Naive thymus-derived CD8-positive, alpha-beta T cell (primary cell): ENCODE results near the gene GGA2. TPM values are rescaled to one million over a fixed set of nuclear protein-coding genes. Genes with fewer than 3 reads are reported as not detected.

Source experiments
- ATAC-seq, 2 donors: fragments of 150-1000 bp; cut with Tn5 transposase in 1 of 2; sonication (Bioruptor Pico), chemical (Tn5 transposase) in 1 of 2; 1 replicate in 1 of 2; 2 replicates in 1 of 2; pipeline ENCODE4 v1.10.0; 2021; ENCODE audit warnings: mild to moderate bottlenecking in 2 of 2, moderate library complexity in 2 of 2
- POLR2A ChIA-PET: fragments of 350-600 bp; sonication (Branson Sonifier 250); formaldehyde crosslinking; loops from one replicate; lab custom pipeline; 2021; ENCODE audit warnings: antibody characterized with exemption; lab: Charles Lee
- DNase-seq, 10 donors: peaks; one replicate each; pipeline versions ENCODE4 v3.0.0 to v3.0.0-alpha.2; 2020 to 2022
- H3K27ac Mint-ChIP-seq, 10 donors: one replicate each; pipeline ENCODE4 v1.8.0; 2020 to 2022; ENCODE audit warnings: mild to moderate bottlenecking in 10 of 10, mixed read lengths in 10 of 10, moderate library complexity in 4 of 10, inconsistent platforms in 1 of 10
- H3K27me3 Mint-ChIP-seq, 5 donors: one replicate each; pipeline ENCODE4 v1.8.0; 2021 to 2022; ENCODE audit warnings: mixed read lengths in 5 of 5
- H3K36me3 Mint-ChIP-seq, 3 donors: one replicate each; pipeline ENCODE4 v1.8.0; 2020 to 2022; ENCODE audit warnings: mixed read lengths in 3 of 3, mild to moderate bottlenecking in 2 of 3, inconsistent platforms in 1 of 3
- H3K4me1 Mint-ChIP-seq, 4 donors: one replicate each; pipeline ENCODE4 v1.8.0; 2021 to 2022; ENCODE audit warnings: mixed read lengths in 4 of 4
- H3K4me3 Mint-ChIP-seq, 10 donors: one replicate each; pipeline ENCODE4 v1.8.0; 2020 to 2022; ENCODE audit warnings: mild to moderate bottlenecking in 10 of 10, mixed read lengths in 10 of 10, moderate library complexity in 6 of 10, inconsistent platforms in 1 of 10
- H3K9me3 Mint-ChIP-seq, 9 donors: one replicate each; pipeline ENCODE4 v1.8.0; 2020 to 2022; ENCODE audit warnings: mixed read lengths in 9 of 9, mild to moderate bottlenecking in 3 of 9, inconsistent platforms in 1 of 9, moderate library complexity in 1 of 9
- polyA plus RNA-seq, 3 donors: library from polyadenylated mRNA; unstranded; fragments of 300-500 nt; fragmentation: Illumina TruSeq; gene quantifications; one replicate each; pipeline ENCODE4 v1.2.3, GENCODE V29; 2021
- total RNA-seq, 8 experiments: library from RNA in 2 of 8; stranded (reverse) in 2 of 8; gene quantifications; one replicate each; pipeline ENCODE4 v1.2.3 and lab custom pipeline; 2021 to 2026

Gene GGA2
- total and polyA plus RNA-seq, 5 experiments from 2014 or later = 37.7 to 94.6 (median 56.7) TPM

DNA sequence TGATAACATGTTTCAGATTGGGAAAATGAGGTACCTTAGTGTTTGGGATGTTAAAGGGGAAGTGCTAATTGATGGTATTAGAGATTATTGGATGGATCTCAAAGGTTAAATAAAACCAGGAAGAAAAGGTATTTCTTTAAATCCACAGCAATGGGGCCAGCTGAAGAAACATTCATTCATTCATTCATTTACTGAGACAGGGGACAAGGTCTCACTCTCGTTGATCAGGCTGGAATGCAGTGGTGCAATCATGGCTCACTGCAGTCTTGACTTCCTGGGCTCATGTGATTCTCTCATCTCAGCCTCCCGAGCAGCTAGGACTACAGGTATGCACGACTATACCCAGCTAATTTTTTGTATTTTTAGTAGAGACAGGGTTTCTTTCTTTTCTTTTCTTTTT is 27.1 kb upstream of the GGA2 start:
- POLR2A ChIA-PET = no interaction called here
- Mint-ChIP-seq H3K4me3 (no peak overlapping the region), H3K27me3 (no peaks in the 10 kb centered on the region), H3K4me1 (no peaks in the 10 kb centered on the region), H3K27ac (no peak overlapping the region), H3K36me3 (peaks cover 0 to 84% (median 15%) of the 10 kb centered on the region in 3 donors), H3K9me3 (no peaks in the 10 kb centered on the region)
- ATAC-seq (no peak), DNase-seq (no peak)

- Mint-ChIP-seq H3K36me3 (peaks cover 0 to 83% (median 19%) of the 10 kb centered on the region in 3 donors), H3K4me3 (no peak overlapping the region), H3K27me3 (no peaks in the 10 kb centered on the region), H3K9me3 (no peaks in the 10 kb centered on the region), H3K27ac (no peak overlapping the region), H3K4me1 (no peaks in the 10 kb centered on the region)
- POLR2A ChIA-PET = no interaction called here
- ATAC-seq (no peak), DNase-seq (no peak)
Measured at GRCh38 chr16:23535901-23536300, 25.6 kb upstream of the GGA2 start.

DNA sequence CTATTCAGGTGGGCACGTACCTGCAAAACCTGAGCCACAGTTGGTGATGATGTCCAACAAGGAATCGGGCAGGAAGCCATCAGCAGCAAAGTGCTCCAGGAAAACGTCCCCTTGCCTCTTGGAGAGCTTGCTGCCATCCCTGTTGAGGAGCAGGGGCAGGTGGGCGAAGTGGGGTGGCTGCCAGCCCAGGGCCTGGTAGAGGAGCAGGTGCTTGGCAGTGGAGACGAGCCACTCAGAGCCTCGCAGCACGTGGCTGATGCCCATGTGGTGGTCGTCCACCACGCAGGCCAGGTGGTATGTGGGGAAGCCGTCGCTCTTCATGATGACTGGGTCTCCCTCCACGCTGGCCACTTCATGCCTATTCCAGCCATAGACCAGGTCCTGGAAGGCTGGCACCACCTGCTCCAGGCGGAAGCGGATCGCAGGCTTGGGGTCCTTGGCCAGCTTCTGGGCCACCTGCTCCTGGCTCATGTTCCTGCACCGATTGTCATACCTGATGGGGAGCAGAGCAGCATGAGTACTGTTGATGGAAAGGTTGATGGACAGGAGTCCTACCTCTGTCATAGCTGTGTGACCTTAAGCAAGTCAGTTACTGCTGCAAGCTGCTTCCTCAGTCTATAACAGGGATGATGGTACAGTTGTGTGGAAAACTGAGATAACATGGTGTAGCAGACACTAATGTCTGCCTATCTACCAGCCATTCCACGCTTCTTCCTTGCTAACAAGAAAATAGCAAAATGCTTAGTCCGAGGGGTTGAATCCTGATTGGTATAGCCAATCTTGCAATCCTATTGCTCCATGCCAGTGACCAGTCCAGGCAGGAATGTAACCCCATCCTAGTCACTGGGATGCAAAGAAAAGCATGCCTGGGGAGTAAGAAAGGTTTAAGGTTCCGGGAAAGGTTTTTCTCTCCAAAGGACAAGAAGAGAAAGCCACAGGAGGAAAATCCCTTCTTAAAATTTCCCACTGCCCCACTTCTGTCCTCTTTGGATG is 24.9 kb upstream of the GGA2 start:
- POLR2A ChIA-PET = no interaction called here
- Mint-ChIP-seq H3K9me3 (no peaks in the 10 kb centered on the region), H3K36me3 (peaks cover 0 to 83% (median 19%) of the 10 kb centered on the region in 3 donors), H3K27ac (no peak overlapping the region), H3K4me1 (no peaks in the 10 kb centered on the region), H3K27me3 (no peaks in the 10 kb centered on the region), H3K4me3 (no peak overlapping the region)
- DNase-seq = no peak
- ATAC-seq = no peak

- ATAC-seq (no peak), DNase-seq (no peak)
- POLR2A ChIA-PET = no interaction called here
- Mint-ChIP-seq H3K36me3 (peaks cover 0 to 83% (median 21%) of the 10 kb centered on the region in 3 donors), H3K4me1 (no peaks in the 10 kb centered on the region), H3K4me3 (no peak overlapping the region), H3K9me3 (no peaks in the 10 kb centered on the region), H3K27ac (peak overlapping the region in 1 of 10 donors; percentile 43), H3K27me3 (no peaks in the 10 kb centered on the region)
Measured at GRCh38 chr16:23532448-23532847, 22.2 kb upstream of the GGA2 start.

DNA sequence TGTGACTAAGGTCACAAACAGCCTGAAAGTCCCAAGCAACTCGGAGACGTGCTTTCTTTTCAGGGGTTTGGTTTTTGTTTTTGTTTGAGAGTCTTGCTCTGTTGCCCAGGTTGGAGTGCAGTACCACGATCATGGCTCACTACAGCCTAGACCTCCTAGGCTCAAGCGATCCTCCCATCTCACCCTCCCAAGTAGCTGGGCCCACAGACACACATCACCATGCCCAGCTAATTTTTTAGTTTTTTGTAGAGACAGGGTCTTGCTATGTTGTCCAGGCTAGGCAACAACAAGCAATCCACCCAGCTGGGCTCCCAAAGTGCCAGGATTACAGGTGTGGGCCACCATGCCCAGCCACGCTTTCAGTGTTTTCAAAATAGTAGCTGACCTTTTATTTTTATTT is 19.8 kb upstream of the GGA2 start:
- DNase-seq (no peak), ATAC-seq (no peak)
- Mint-ChIP-seq H3K9me3 (no peaks in the 10 kb centered on the region), H3K27ac (no peak overlapping the region), H3K4me1 (peaks cover 0 to 3% (median 0%) of the 10 kb centered on the region in 4 donors), H3K36me3 (peaks cover 0 to 89% (median 30%) of the 10 kb centered on the region in 3 donors), H3K27me3 (no peaks in the 10 kb centered on the region), H3K4me3 (no peak overlapping the region)
- POLR2A ChIA-PET = interaction anchor here (0.6 kb wide), 1 partner anchor 46 kb away, joined by 3 read pairs; no protein-coding TSS in a partner anchor

- no peak for DNase-seq
- ATAC-seq = no peak
- Mint-ChIP-seq H3K4me3 (no peak overlapping the region), H3K36me3 (peaks cover 0 to 91% (median 26%) of the 10 kb centered on the region in 3 donors), H3K27me3 (no peaks in the 10 kb centered on the region), H3K4me1 (peaks cover 0 to 3% (median 0%) of the 10 kb centered on the region in 4 donors), H3K9me3 (no peaks in the 10 kb centered on the region), H3K27ac (no peak overlapping the region)
- POLR2A ChIA-PET = no interaction called here
Measured at GRCh38 chr16:23528644-23529310, 18.5 kb upstream of the GGA2 start.

- ATAC-seq (no peak), DNase-seq (no peak)
- Mint-ChIP-seq H3K27ac (no peak overlapping the region), H3K27me3 (no peaks in the 10 kb centered on the region), H3K9me3 (no peaks in the 10 kb centered on the region), H3K4me3 (no peak overlapping the region), H3K4me1 (peaks cover 0 to 3% (median 0%) of the 10 kb centered on the region in 4 donors), H3K36me3 (peaks cover 5 to 91% (median 30%) of the 10 kb centered on the region in 3 donors)
- POLR2A ChIA-PET = no interaction called here
Measured at GRCh38 chr16:23527961-23528643, 17.8 kb upstream of the GGA2 start.

GRCh38 chr16:23524886-23525285 is 14.6 kb upstream of the GGA2 start:
- Mint-ChIP-seq H3K27me3 (no peaks in the 10 kb centered on the region), H3K27ac (no peak overlapping the region), H3K36me3 (peaks cover 5 to 88% (median 30%) of the 10 kb centered on the region in 3 donors), H3K9me3 (no peaks in the 10 kb centered on the region), H3K4me1 (peaks cover 0 to 16% (median 1%) of the 10 kb centered on the region in 4 donors), H3K4me3 (no peak overlapping the region)
- ATAC-seq (no peak), DNase-seq (no peak)
- POLR2A ChIA-PET = no interaction called here

DNA sequence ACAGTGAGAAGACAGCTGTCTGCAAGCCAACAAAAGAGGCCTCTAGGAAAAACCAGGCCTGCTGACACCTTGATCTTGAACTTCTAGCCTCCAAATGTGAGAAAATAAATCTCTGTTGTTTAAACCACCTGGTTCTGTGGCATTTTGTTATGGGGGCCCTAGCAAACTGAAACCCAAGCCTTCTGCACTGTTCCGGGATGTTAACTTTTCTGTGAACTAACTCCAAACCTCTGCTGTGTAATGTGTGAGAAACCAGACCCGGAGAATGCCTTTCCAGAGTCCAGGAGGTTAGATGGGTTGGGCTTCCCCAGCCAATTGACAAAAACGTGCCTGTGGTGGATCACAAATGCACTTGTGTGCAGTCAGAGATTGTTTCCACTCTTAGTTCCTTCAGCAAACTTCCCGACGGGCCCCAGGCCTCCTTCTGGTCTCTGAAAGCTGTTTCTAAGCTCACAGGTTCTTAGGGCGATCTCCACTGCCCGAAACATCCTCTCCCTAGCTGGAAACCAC is 13.6 kb upstream of the GGA2 start:
- no peak for DNase-seq
- Mint-ChIP-seq H3K27ac (no peak overlapping the region), H3K27me3 (no peaks in the 10 kb centered on the region), H3K9me3 (no peaks in the 10 kb centered on the region), H3K36me3 (peaks cover 5 to 87% (median 34%) of the 10 kb centered on the region in 3 donors), H3K4me1 (peaks cover 0 to 24% (median 1%) of the 10 kb centered on the region in 4 donors), H3K4me3 (no peak overlapping the region)
- ATAC-seq = no peak
- POLR2A ChIA-PET = interaction anchor here (0.7 kb wide), 3 partner anchors 9 to 1925 kb away, joined by 3 to 5 read pairs (median 3); no protein-coding TSS in a partner anchor

- no peaks in the 10 kb centered on the region for H3K27me3 Mint-ChIP-seq
- H3K4me1 Mint-ChIP-seq = peaks cover 0 to 28% (median 1%) of the 10 kb centered on the region in 4 donors
- H3K36me3 Mint-ChIP-seq = peaks cover 5 to 81% (median 30%) of the 10 kb centered on the region in 3 donors
- ATAC-seq (no peak), DNase-seq (no peak)
- no peak overlapping the region for H3K4me3 Mint-ChIP-seq
- no peak overlapping the region for H3K27ac Mint-ChIP-seq
- POLR2A ChIA-PET = no interaction called here
- no peaks in the 10 kb centered on the region for H3K9me3 Mint-ChIP-seq
Measured at GRCh38 chr16:23523321-23523720, 13.0 kb upstream of the GGA2 start.

GRCh38 chr16:23521965-23522364 is 11.7 kb upstream of the GGA2 start:
- no peaks in the 10 kb centered on the region for H3K27me3 Mint-ChIP-seq
- H3K4me1 Mint-ChIP-seq = peaks cover 0 to 36% (median 2%) of the 10 kb centered on the region in 4 donors
- no peaks in the 10 kb centered on the region for H3K9me3 Mint-ChIP-seq
- no peak for ATAC-seq
- H3K36me3 Mint-ChIP-seq = peaks cover 5 to 67% (median 27%) of the 10 kb centered on the region in 3 donors
- DNase-seq = no peak
- H3K27ac Mint-ChIP-seq = no peak overlapping the region
- POLR2A ChIA-PET = no interaction called here
- no peak overlapping the region for H3K4me3 Mint-ChIP-seq

GRCh38 chr16:23521037-23521743 is 10.9 kb upstream of the GGA2 start:
- peaks cover 6 to 44% (median 8%) of the 10 kb centered on the region in 4 donors for H3K4me1 Mint-ChIP-seq
- no peak overlapping the region for H3K4me3 Mint-ChIP-seq
- H3K27me3 Mint-ChIP-seq = no peaks in the 10 kb centered on the region
- no peak for DNase-seq
- no peak for ATAC-seq
- H3K27ac Mint-ChIP-seq = no peak overlapping the region
- POLR2A ChIA-PET = interaction anchor here (1.3 kb wide), 1 partner anchor 12 kb away, joined by 4 read pairs; no protein-coding TSS in a partner anchor
- peaks cover 5 to 62% (median 25%) of the 10 kb centered on the region in 3 donors for H3K36me3 Mint-ChIP-seq
- no peaks in the 10 kb centered on the region for H3K9me3 Mint-ChIP-seq
